Activated CD4-positive, alpha-beta T cell treated with anti-CD3 and anti-CD28 coated beads, Interleukin-2, amount 50 U/mL, for 24 hours (primary cell): Measurements from ENCODE around the gene PMPCA.

ENCODE experiments used
- DNase-seq, 2 donors: peaks; one replicate each; pipeline ENCODE4 v3.0.0-alpha.2; 2020; ENCODE audit warnings: low read depth in 1 of 2, low spot score in 1 of 2

Gene PMPCA

DNA sequence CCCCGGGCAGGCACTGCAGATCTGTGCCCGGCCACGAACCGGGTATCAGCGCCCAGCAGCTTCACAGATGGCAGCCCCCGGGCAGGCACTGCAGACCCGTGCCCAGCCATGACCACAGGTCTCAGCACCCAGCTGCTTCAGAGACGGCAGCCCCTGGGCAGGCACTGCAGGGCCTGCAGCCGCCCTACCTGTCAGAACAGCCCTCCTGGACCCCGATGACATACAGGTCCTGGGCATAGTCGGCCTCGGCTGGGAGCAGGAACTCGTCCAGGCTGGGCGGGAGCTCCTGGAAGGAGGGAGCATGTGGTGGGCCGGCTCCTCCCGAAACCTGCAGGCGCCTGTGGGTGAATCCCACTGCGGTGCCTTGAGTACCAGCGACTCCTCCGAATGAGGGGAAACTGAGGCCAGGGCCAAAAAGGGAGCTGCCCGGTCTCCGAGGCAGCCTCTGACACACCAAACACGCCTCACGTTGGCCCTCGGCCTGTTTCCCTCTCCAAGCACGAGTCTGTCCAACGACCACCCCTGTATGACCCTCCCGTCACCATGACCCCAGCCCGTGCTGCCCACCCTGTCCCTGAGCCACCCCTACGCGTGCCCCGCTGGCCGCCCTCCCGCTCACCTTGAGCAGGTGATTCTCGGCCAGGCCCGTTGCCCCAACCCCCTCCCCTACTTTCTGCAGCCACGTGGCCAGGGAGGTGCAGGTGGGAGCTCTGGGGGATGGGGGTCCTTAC, 23.6 kb downstream of the PMPCA start:
- no peak for DNase-seq

DNA sequence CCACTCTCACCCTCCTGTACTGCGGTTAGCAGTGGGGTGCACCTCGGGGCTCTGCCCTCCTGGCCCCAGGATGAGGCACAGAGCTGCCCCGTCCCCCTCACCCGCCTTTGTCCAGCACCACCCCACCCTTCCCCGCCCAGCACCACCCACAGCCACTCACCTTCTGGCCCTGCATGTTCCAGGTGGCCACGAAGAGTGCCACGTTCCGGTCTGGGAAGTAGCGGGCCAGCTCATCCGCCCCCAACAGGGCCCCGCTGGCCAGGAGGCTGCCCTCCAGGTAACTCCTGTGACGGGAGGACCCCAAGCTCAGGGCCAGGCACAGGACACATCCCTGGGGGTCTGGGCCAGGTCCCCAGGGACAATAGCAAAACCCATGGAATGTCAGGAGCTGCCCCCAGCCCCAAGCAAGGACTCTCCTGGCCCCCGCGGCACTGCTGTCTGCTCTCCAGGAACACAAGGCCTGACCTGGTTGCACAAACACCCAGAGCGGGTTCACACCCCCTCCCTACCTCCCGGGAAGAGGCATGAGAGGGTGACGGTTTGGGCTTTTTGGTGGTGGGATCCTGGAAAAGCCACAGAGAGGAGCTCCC, 24.2 kb downstream of the PMPCA start:
- DNase-seq = no peak

DNA sequence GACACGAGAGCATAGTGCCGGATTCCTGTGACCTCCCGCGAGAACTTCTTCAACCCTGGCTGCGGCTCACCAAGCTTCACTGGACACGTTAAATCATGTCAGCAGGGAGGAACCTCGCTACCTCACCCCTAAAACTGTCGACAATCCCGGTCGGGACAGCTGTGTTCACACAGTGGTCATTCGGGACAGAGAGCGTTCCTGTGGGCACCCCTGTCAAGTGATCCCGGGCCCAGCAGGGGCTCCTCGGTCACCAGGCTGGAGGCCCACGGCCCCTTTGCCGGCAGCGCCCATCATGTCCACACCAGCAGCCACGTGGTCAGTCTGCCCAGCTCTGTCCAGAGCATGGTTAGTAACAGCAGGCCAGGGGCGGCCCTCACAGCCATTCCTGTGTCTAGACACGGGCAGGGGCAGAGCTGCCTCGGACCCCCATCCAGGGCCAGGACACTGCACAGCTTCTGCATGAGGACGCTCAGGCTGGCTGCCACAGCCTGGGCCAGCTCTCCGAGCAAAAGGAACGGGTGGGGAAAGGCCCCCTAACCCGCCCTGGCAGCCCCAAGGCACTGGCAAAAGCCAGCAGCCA, 25.7 kb downstream of the PMPCA start:
- no peak for DNase-seq

DNA sequence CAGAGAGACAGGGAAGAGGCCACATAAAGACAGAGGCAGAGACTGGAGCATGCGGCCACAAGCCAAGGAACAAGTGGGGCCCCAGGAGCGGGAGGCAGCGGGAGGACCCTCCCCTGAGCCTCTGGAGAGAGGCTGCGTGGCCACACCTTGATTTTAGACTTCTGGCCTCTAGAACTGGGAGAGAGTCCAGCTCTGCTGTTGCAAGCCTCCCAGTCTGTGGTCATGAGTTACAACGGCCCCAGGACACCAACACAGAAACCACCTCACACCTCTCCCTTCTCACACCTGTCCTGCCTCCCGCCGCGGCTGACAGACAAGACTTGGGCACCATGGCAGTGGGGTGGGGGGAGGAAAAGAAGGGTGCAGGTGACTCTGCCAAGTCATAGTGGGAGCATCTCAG, 27.0 kb downstream of the PMPCA start:
- DNase-seq = no peak

DNA sequence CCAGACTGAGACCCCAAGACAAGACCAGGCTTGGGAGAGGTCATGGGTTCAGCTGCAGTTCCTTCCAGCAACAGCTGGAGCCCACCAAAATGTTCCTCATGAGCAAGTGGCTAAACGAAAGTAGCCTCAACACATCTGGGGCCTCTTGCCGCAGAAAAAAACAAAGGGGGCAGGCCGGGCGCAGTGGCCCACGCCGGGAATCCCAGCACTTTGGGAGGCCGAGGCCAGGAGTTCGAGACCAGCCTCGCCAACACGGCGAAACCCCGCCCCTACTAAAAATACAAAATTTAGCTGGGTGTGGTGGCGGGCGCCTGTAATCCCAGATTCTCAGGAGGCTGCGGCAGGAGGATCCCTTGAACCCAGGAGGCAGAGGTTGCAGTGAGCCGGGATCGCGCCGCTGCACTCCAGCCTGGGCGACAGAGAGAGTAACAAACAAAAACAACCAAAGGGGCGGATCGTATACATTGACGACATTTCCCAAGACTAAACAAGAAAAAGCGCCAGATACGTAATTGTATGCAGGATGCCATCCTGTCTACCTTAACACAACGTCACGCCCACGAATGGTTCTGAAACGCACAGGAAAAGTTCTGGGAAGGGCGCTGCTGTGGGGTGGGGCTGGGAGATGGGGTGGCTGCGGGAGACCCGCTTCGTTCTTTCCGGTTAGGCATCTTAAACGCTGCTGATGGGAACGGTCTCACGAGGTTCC, 27.5 kb downstream of the PMPCA start:
- no peak for DNase-seq

DNA sequence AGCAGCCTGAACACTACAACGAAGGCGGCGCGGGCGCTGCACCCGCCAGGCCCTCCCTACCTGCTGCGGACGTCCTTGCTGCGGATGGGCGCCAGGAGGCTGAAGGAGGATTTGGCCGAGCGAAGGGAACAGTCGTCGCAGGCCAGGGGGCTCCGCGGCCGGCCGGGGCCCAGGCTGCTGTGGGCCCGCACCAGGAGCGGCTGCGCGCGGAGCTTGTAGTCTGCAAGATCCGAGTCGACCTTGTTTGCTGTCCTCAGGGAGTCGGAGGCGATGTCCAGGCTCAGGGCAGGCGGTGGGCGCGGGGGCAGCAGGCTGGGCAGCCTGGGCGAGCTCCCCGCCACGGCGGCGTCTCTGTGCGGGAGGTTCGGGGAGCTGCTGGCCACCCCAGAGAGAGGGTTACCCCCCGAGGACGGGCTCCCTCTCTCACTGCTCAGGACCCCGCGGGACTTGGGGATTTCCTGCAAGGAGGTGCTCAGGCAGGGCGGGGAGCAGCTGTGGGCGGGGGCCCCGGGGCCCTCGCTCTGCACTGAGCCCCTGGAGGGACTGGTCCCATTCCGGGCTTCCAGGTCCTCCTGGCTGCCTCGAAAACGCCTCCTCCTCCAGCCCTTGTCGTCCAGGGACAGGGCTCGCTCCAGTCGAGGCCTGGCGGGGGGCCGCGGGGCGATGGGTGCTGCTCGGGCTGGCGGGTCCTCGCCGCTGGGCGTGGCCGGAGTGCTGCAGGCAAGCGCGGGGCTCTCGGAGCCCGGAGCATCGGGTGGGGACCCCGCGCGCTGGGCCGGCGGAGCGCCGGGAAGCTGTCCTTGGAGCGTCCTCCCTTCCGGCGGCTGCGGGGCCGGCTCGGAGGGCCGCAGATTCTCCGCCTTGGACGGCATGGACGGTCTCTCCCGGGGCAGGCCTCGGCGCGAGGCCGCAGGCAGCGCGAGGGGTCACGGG, 28.4 kb downstream of the PMPCA start:
- peak; percentile 32 to 47 for DNase-seq

DNA sequence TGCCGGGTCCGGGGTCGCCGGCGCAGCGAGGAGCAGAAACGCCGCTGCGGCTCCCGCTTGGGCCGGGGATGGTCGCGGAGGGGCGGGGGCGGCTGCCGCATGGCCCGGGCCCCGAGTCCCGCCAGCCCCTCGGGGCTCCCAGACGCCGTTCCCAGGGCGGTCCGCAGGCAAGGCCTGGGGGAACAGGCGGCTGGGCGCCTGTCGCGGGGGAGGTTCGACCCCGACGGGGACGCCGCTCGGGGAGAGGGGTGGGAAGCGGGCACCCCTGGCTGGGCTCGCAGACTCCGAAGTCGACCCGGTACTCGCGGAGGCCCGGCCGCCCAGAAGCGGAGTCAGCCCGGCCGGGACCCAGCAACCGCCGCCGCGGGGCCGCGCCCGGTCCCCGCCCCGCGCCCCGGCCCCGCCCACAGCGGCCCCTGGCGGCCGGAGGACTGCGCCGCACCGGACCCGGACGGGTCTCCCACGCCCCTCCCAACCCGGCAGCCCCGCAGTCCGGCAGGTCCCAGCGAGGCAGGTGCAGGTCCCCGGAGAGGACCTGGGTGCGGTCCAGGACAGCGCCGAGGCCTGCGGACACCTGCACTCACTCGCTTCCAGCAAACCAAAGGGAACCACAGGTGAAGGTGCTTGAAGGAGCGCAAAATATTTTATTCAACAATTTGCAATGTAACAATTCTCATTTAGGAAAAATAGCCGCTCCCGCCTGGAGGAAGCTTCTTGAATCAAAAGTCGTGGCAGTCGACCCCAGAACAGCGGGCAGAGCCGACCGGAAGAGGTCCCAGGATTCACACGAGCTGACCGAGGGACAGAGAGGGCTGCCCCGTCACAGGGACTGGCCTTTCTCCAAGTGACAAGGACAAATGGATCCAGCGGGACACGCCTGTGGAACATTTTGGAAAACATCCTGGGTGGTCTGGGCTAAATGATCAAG, 29.3 kb downstream of the PMPCA start, which contains the start of gene INPP5E:
Gene INPP5E (minus strand): TSS at position 365 of the 928 bp plus-strand sequence. CDS start 426 bp downstream, outside the sequence.
- peak; percentile 70 to 87 for DNase-seq

DNA sequence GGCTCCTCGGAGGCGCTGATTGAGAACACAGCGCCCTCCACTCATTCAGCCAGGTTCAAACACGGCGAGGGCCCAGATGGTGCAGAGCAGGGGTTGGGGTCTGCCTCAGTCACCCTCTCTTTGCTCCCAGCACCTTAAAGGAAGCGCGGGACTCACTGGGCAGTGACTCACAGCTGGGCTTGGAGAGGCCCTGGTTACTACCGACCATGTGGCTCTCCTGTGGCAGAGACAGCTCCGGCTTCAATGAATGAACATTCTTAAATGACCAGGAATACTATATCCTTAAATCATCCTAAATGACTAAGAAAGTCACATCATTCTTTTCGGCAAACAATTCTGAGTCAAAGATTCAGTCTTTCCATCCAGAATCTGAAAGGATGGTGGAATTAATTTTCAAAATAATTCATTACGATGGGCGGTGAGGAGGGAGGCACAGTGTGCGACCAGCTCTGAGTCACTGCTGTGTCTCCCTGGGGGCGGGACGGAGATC, 30.8 kb downstream of the PMPCA start:
- no peak for DNase-seq

DNA sequence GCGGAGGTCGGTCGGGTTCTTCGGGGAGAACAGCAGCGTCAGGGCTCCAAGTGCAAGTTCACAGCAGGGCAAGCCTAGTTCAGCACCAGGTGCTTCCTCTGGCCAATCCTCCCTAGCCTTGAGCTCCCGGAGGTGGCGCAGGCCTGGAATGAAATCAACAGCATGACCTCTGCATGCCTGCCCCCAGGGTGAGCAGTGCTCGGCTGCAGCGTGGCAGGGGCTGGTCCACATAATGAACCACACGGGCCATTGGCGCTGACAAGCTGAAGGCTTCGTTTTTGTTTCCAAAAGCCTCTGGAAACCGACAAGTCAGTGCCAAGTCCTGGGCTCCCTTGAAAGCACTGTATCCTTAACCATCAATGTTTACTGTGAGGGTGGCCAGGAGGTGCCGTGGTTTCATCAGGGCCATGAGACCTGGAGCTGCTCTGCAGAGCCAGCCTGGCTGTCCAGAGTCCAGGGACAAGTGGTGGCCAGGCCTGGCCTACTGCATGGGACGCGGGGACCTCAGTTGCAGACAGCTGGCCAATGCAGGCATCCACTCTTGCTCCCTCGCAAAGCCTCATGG, 31.3 kb downstream of the PMPCA start:
- no peak for DNase-seq

DNA sequence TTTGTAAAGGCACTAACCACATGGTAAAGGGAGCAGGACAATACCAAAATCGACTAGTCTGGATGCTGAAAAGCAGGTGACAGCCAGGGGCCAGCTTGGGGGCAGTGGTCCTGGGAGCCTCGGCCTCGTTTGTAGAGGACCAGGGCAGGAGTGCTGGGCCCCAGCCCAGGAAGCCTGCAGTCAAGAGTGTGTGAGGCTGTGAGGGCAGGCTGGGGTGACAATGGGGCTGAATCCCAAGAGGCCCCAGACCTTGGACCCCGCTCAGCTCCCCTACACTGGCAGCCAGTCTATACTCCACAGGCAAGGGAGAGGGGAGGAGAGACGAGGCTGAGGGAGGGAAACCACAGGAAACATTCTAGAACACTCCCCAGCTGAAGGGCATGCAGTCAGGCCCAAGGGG, 31.8 kb downstream of the PMPCA start:
- no peak for DNase-seq

DNA sequence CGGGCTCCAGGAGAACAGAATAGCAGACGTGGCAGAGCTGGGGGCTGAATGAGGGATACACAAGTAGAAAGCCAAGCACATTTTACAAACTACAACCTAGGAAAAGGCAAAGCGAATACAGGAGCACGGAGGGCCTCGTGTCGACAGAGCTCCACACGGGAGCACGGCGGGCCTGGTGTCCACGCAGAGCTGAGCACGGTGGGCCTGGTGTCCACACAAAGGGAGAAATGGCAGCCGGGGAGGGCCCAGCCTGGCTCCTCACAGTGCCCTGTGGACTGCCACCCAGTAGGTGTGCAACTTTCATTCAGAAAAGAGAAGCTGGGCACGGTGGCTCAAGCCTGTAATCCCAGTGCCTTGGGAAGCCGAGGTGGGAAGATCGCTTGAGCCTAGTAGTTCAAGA, 32.6 kb downstream of the PMPCA start:
- no peak for DNase-seq

DNA sequence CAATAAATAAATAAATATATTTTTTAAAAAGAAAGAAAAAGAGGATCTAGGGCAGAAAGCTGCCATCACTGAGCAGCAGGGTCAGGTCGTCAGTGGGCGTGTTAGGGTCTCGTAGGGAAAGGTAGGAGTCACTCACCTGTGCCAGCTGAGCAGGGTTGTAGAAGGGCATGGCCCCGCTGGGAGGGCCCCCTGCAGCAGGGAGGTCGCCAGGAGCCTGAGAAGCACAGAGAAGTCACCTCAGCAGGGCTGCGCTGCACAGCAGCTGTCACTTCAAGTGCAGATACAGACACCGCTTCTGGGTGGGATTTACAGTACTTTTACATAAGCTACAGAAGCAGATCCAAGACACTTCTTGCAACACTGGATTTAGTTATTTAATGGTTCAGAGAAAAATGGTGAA, 33.2 kb downstream of the PMPCA start:
- no peak for DNase-seq

DNA sequence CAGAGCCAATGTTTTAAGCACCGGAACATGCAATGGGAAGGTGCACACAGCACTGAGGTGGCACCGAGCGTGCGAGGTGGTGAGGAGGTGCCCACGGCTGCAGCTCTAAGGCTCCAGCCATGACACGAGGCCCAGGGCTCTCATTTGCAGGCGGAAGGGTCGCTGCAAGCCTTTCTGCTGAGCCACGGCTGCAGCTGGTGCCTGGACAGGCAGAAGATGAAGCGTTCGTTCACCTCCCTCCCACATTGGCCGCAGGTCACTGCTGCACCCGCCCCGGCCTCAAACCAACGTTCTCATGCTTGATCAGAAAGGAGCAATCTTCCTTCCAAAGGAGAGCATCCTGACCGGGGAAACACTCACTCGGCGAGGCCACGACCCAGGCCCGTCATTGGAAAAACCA, 33.6 kb downstream of the PMPCA start:
- no peak for DNase-seq

DNA sequence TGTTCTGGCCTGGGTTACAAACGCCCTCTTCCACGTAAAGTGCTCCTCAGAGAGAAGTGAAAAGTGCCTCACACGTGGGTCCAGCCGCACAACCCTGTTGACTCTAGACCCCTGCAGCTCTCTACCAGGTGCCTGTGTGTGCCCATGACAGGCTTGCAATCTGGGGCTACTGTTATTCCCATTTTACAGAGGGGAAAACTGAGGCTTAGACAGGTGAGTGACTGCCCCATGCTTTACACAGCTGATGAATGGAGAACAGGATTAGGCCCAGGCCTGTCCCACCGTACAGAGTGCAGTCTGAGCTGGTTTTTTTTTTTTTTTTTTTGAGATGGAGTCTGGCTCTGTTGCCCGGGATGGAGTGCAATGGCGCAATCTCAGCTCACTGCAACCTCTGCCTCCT, 35.3 kb downstream of the PMPCA start:
- no peak for DNase-seq

DNA sequence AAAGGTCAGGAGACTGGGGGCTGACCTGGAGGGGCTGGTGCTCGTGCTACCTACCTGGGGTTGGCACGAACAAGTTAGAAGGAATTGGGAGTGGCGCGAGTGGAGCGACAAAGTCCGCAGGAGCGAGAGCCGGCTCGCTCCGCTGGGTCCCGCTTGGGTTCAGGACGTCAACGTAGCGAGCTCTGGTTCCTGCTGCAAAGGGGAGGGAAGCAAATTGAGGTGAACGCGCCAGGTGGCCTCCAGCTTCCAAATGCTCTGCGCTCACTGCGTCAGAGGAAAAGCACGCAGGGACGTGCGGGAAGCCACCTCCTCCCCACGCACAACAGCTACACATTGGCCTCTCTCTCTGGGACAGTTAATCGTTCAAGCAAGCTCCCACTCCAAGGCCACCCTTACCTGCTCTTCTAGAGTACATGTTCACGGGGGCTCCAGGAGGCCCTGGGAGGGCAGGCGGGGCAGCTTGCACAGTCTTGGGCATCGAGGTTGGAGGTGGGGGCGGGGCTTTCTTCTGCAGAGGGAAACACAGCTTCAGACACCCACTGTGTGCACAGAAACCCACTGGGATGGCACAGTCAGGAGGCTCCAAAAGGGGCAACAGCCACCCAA, 36.8 kb downstream of the PMPCA start:
- no peak for DNase-seq

DNA sequence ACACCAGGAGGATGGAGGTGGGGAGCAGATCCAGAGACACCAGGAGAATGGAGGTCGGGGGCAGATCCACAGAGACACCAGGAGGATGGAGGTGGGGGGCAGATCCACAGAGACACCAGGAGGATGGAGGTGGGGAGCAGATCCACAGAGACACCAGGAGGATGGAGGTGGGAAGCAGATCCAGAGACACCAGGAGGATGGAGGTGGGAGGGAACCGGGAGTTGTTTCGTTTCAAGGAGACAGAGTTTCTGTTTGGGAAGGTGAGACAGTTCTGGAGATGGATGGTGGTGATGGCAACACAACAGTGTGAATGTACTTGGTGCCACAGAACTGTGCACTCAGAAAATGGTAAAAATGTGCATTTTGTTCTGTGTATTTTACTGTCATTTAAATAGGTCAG, 38.2 kb downstream of the PMPCA start:
- DNase-seq = no peak

DNA sequence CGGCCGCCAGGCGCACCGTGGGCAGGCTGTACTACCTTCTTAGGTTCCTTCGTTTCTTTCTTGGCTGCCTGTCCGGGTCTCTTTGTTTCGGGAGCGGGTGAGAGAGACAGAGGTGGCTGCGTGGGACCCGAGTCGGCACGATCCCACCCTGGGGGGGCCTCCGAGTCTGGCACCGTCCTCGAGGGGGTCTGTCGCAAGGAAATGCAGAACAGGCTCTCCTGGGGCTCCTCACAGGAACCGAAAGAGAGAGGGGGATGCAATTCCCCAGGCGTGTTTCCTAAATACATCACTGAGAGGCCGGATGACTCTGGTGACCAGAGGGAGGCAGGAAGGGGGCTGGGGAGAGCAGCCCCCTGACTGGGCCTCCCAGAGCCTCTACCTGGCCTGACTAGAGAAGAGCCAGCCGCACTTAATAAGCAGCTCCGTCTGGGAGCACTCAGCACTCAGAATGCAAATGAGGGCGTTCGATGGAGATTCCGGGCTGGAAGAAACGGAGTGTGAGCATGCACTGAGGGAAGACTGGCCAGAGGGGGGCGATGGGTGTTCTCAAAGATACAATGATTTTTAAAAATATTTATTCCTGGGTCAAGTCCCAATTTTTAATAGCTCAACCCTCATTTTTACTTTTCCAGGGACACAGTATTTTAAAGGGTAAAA, 40.9 kb downstream of the PMPCA start:
- no peak for DNase-seq

DNA sequence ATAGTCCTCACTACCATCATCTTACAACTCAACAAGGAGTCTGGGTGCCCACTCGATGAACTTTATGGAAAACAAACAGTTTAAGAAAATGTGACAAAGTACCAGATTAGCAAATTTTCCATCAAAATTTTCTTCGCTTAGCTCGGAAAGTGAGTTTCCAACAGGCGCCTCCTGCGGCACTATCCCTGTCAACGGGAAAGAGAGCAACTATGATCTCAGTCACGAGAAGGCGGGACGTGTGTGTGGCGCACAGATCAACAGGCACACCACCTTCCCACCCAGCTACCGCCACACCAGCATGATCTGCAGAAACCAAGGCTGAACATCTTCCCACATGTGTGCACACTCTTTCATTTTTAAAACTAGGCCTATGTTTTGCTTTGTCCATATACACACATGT, 42.9 kb downstream of the PMPCA start:
- no peak for DNase-seq
